Embryonic facial prominence (tissue), 1 donor: ENCODE data around the gene SPTBN2.
"Not testable (repeated sequence)": the region's sequence is repeated elsewhere in the genome, so short reads cannot be mapped to it uniquely, and the experiment has no call there.

ENCODE experiments used
- DNase-seq: peaks from one replicate; pipeline ENCODE4 v3.0.0-alpha.2; 2016; ENCODE audit errors: extremely low spot score

Gene SPTBN2

DNA sequence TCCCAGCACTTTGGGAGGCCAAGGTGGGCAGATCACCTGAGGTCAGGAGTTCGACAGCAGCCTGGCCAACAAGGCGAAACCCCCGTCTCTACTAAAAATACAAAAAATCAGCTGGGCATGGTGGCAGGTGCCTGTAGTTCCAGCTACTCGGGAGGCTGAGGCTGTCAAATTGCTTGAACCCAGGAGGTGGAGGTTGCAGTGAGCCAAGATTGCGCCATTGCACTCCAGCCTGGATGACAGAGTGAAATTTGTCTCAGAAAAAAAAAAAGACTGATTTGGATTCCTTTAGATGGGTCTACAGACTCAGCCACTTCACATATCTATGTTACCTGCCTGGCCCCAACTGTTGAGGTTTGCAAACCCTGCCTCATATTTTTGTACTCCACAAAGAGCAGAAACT, 4.8 kb downstream of the SPTBN2 start:
- not testable (repeated sequence) for DNase-seq

DNA sequence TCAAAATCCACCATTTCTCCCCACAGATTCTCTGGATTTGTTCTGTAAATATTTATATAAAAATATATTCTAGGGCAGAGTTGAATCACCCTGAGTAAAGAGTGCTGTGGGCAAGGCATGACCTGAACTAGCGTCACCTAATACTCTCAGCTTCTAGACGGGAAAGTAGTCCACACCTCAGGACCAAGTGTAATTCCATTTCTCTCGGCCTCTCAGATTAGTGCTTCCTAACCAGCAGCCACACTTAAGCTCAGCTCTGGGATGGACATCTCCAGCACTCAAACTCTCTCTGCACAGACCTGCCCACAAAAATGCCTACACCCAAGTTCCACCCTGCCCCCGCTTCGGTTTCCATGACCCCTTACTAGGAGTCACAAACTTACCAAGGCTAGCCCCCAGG, 5.3 kb downstream of the SPTBN2 start:
- DNase-seq, result no peak

DNA sequence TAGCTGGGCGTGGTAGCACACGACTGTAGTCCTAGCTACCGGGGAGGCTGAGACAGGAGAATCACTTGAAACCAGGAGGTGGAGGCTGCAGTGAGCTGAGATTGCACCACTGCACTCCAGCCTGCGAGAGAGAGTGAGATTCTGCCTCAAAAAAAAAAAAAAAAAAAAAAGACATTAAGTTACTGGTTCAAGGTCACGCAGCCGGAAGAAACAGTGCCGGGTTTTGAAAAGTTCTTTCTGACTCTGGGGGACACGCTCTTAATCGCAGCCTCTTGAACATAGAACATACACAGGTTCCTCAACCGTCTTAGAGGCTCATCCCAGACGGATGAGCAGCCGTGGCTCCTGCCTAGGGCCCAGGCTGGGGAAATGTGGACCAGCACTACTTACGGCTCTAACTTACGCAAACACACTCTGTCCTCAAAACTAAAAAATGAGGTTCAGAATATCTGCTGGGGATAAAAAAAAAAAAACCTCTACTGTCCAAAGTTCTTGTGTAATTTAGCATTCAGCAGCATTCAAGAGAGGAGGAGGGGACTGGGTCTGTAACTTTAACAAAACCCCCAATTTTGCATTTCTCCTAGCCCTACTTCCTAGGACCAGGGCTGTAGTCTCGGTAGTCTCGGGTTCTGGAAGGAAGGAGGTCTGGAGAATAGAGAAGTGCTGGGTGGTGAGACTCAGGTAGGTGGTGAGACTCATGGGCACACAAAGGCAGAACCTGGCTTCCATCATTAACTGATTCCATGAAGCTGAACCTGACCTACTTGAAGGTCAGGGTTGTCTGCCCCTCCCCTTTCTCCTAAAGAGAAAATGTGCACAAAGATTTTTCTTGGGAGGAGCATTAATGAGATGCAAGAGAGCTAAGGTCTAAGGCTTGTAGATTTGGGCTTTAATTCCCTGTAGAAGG, 6.0 kb downstream of the SPTBN2 start:
- no peak for DNase-seq

DNA sequence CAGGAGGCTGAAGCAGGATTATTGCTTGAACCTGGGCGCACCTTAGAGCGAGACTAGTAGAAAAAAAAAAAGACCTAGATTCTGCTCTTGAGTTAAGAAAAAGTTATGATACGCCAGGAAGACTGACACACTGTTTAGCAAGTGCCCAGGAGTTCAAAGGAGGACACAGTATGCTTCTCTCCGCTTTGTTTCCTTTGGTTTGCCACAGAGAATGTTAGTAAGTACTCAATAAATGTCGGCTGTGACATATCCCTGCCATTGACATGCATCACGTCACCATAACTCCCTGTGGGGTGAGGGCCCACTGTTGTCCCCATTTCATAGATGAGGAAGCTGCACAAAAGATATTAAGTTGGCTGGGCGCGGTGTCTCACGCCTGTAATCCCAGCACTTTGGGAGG, 7.1 kb downstream of the SPTBN2 start:
- DNase-seq, result no peak

DNA sequence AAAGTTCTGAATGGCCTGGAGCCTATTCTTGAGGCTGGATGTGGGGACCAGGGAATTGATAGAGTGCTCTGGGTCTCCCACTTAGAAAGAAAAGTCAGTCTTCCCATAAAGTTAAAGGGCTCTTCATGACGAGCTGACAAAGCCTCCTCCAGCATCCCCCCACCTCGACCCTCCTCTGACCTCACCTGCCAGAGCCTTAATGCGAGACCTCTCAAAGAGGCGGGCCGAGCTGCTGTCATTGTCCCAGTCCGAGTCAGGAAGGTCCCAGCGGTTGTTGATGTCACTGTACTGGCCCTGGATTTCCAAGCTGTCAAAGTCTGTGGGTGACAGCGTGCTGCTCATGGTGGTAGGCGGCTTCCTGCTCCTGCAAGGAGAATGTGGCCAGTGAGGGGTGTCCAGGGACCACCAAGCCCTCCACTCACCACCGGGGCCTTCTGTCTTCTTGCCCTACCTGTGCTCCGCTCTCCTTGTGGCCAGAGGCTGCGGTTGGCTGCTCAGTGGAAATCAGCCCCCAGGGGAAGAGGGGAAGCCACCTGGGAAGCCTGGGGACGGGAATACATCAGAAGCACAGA, 8.0 kb downstream of the SPTBN2 start:
- no peak for DNase-seq

DNA sequence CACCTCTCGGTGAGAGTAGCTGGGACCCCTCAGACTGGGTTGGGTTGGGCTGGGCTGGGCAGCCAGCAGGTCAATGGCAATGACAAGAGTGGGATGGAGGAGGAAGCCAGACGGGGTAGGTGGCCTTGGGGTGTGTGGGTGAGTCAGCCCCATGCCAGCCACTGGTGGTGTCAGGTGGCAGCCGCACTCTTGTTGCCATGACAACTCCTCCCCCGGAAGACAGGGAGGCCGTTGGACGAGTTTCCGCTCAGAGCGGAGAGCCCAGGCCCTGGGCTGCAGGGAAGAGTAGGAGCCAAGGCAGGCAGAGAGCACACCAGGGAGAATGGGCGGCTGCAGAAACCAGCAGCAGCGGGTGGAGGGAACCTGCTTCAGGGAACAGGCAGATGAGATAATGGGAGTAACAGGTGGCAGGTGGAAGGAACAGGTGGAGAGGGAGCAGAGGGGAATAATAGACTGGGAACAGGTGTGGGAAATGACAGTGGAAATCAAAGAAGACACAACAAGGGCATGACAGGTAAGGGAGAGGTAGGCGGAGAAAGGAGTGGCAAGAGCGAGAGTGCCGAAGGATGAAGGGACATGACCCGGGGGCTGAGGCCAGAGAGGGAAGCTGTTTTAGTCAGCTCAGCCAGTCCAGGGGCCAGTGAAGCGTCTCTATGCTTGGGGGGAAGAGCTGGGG, 8.7 kb downstream of the SPTBN2 start:
- no peak for DNase-seq

DNA sequence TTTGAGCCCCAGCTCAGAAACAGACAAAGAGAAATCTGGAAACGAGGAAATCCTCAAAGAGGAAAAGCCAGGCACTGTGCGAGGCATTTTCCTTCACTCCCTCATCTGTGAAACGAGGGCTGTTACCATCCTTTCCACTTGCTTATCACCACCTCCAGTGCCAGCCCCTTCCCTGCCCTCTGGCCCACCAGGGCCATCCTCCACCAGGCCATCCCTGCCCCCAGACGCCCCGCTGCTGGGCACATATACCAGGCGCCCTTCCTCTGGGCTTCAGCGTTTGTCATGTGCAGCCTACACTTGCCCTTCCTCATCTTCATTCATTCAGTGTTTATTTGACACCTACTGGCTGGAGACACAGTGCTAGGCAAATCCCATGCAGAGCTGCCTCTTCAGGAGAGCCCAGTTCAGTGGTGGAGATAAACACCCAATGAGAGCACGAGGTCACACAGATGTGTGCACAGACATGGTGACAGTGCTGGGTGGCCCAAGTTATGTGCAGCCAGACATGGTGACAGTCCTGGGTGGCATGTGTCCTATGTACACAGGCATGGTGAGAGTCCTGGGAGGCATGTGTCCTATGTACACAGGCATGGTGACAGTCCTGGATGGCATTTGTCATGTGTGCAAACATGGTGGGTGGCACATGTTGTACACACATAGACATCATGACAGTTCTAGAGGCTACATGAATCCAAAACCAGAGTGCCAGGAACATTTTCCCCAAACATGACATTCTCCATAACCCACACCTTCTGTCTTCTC, 9.7 kb downstream of the SPTBN2 start:
- DNase-seq, result no peak

DNA sequence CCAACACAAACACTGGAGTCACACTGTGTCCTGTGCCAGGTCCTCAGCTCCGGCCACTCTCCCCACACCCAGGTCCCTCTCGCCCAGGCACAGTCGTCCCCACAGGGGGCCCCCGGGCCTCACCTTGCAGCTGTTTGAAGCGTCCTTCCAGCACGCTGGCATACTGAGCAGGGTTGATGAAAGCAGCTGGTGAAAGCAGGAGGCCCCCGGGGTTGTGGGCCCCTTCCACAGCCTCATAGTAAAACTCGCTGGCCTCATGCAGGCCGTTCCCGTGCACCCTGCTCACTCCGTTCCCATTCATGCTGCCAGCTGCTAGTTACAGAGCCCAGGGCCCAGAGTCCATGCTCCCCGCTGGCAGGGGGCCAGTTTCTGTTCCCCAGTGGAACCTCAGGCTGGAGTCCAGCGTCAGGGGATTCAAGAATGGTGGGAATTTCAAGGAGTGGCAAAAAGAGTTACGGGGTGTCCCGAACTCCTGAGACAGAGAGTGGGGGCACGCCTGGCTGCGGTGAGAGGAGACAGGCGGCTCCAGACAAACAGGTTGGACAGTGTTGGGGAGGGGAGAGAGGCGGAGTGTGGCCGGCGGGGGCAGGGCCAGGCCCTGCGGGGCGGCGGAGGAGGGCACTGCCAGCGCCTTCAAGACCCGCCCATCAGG, 10.6 kb downstream of the SPTBN2 start:
- no peak for DNase-seq

DNA sequence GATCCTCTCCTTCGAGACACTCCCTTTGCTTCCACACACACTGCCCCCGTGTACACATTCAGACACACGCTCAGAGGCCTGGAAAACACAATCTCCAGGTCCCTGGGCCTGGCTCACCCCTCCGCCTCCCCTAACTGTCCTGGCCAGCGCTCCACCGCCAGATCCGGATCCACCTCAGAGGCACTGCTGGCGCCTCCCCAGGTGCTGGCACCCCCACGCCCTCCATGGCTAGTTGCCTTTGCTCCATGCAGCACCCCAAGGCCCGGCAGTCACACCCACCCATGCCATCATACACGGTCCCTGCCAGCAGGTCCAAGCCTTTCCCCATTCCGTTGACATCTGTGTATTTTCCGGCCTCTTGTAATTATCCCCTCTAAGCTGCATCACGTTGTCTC, 11.1 kb downstream of the SPTBN2 start:
- DNase-seq, result no peak

DNA sequence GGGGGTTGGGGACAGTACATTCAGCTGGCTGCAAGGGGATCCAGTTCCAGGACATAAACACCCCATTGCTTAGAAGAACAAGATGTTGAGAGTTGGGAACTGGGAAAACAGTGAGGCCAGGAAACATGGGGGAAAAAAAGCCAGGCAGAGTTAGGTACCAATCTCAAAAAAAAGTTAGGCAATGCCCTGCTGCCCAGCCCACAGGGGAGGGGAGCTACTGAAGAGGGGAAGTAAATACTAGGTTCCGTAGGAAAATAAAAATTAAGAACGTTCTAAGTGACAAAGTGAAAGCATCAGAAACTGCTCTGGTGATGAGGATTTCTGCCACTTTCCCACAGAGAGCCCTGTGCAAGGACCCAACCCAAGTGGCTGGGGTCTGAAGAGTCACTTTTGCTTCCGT, 12.0 kb downstream of the SPTBN2 start:
- DNase-seq, result no peak

DNA sequence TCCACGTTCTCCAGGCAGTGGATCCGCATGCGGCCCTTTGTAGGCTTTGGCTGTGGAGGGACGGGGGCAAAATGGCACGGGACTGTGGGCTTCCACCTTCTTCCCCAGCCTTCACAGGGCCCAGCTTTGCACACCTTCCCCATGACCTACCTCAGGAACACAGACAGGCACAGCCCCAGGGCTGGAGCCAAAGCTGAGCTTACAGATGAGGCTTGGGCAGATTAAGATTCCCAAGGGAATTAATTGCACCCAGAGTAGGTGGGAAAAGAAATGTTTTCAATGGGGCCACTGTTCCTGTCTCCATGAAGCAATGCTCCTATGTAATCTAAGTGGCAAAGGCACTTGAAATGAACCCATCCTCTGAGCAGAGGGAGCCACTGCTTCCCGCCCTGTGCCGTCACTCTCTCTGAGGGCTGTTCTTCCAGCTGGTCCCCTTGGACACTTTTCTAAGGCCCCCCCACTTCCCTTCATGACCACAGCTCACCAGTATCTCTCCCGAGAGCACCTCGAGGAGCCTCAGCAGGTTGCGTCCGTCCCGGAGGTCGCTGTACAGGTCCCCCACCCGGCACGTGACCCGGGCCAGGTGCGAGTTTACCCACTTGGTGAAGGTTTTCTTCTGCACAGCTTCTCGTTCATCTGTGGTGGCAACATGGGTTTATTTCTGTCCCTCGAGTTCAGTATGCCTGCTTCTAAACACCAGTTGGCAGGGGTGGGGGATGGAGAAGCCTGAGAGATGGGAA, 13.5 kb downstream of the SPTBN2 start:
- DNase-seq, result no peak

DNA sequence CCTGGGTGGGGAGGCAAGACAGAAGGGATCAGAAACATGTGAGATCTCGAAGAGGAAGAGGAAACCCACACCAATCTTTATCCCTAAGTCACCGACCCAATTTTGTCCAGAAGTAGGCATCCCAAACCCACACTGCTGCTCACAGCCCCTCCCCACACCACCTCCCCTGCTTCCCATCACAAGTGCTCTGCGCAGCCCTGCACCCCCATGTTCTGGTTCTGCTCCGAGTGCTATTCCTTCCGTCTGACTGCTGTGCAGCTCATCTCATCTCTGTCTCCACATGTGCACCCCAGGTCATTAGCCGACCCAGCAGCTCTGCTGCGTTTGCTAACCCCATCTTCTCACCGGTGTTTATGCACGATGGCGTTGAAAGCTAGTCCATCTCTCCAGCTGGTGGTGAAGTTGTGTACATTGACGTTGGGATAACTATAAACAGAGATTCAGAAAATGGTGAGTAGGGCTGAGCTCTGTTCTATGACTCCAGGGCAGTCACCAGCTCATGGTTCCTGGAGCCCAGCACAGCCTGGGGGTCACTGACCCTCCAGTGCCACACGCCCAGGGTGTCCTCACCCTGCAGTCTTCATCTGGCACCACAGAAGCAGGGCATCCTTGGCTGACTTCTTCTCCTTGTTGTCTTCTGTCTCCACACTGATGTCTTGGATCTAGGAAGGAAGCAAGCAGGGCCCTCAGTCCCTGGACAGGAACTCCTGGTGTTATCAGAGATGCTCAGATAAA, 15.1 kb downstream of the SPTBN2 start:
- no peak for DNase-seq

DNA sequence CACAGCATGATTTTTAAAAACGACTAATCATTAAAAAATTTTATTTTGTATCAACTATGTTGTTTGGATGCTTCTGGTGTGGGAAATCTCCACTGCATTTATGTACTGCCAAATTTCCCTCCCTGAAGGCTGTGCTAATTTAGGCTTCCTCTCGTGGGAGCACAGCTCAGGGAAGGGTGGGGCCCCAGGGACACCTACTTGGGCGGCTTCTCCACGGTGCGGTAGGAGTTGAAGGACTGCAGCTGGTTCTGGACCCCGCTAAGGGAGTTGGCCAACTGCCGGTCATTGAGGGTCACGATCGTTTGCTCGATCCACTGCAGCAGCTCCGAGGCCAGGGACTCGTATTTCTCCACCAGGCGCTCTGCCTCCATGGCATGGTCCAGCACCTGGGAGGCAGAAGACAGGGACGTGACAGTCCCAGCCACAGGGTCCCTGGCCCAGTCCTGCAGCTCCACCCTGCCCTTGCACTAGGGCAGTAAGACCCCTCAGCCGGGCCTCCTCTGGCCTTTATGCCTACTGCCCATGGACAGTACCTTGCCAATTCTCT, 18.6 kb downstream of the SPTBN2 start:
- DNase-seq, result no peak

DNA sequence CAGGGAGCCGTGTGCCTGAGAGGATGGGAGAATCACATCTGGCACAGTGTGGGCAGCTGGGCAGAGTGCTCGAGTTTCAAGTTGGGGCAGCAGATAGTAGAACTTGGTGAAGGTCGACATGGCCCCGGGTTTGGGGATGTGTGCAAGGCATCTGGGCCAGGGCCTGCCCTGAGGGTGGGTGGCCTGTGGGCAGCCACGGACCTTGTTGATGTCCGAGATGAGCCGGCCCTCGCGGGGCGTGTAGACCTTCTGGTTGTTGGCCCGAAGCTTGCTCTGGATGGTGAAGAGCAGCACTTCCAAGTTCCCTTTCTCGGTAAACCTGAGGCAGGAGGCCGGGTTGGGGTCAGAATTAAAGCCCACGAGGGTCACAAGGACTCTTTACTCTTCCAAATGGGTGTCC, 20.3 kb downstream of the SPTBN2 start:
- DNase-seq, result no peak

DNA sequence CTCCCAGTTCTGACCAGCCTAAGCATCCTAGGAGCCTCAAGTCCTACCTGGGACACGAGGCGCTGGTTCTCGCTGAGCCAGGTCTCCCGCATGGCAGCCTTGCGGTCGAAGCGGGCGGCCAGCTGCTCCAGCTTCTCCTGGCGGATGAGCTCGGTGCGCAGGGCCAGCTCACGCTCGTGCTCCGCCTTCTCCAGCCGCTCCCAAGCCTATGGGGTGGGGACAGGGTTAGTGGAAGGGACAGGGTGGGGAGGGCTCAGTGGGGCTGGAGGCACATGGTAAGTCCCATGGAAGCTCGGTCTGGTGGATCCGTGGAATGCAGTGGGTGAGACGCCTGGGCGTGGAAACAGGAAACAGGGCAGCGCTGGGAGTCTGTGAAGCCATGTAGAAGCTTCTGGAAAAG, 20.9 kb downstream of the SPTBN2 start:
- no peak for DNase-seq

DNA sequence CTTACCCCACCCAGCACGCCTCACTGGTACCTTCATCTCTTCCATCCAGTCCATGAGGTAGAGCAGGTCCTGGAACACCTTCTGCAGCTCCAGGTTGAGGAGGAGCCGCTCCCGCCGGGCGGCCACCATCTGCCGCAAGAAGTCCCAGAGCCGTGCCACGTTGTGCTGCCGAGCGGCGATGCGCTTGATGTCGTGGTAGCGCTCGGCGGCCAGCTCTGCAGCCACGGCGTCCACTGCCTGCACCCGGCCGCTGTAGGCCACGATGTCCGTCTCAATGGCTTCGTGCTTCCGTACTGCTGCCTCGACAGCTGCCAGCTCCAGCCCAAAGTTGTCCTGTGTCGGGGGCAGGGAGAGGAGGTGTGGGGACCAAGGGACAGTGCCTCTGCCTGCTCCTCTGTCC, 21.5 kb downstream of the SPTBN2 start:
- no peak for DNase-seq

DNA sequence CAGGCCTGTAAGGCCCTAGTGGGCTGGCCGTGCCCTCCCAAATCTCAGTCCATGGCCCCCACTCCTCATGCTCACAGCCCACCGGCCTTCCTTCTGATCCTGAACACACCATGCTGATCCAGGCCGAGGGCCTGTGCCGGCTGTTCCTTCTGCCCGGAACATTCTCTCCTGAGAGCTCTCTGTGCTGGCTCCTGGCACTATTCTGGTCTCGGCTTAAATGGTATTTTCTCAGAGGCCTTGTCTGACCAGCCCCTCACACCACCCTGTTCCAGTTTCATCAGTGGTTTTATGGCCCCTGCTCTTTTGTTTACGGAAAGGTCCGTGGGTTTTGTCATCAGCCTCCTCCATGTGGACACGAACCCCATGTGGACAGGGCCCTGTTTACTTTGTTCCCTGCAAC, 22.0 kb downstream of the SPTBN2 start:
- no peak for DNase-seq

DNA sequence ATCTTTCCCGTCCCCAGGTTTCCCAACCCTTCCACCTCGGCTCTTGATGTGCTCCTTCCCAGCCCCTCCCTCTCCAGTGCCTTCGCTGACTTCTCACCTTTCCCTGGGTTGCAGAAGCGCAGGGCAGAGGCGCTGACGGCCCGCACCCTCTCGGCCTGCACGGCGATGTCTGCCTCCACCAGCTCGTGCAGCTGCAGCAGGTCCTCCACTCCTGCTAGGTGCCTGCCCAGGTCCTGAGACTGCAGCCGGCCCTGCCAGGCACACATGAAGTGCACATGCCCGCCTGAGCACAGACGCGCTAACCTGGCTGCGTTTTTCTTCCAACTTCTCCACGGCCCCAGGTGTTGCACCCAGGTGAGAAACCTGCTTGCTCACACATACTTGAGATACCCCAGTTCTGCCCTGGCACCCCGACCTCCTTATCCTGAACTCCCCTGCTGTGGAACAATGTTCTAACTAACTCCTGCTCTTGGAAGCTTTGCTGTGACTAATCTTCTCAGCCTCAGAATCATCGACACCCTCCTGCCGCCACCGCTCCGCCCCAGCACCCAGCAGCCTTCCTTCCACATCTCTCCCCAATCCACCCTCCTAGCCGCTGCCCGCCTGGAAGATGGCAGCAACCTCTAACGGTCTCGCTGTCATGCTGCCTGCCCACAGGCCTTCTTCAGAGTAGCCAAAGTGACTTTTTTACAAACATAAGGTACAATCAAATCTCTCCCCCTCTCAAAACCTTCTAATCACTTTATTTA, 23.3 kb downstream of the SPTBN2 start:
- DNase-seq, result no peak

DNA sequence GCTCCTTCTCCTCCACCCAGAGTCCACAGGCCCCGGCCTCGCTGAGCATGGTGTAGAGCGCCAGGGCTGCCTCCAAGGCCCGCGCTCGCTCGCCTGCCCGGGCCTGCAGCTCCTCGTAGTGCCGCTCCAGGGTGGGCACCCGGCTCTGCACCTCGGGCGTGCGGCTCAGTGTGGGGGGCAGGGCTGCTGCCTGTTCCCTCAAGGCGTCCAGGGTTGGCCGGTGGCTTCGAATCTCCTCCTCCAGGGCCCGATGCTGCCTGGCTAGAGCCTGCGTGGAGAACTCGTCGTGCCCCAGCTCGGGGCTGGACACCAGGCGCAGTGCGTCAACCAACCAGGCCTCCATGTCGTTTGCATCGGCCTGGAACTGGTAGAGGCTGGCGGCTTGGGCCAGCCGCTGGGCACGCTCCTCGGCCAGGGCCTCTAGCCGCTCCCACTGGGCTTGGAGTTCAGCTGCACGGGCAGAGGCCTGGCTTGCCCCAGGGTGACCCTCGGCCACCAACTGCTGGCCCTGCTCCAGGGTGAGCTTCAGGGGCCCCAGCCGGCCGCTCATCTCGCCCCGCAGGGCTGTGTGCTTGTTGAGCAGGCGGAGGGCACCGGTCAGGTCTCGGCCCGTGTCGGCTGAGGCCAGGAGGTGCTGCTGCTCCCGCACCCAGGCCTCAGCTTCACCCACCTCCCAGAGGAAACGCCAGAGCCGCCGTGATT, 24.2 kb downstream of the SPTBN2 start:
- DNase-seq, result no peak
